Measurements from ENCODE around the gene C9orf78. TPM values are rescaled to one million over a fixed set of nuclear protein-coding genes. Genes with fewer than 3 reads are reported as not detected.

C9orf78 gene
- total RNA-seq, 2 donors from 2014 or later: 63.7 to 76.8 TPM

DNA sequence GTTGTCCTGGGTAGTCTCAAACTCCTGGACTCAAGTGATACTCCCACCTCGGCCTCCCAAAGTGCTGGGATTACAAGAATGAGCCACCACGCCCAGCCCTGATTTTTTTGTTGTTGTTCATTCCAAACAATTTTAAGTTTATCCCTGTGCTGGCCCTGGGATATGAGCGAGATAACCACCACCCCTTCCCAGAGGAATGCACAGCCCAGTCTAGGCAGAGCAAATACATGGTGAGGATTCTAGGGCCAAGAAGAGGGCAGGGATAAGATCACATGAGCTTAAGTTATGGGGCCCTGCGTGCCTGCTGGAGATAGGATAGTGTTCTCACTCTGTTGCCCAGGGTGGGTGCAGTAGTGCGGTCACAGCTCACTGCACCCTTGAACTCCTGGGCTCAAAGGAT is 53.1 kb downstream of the C9orf78 start:
- Histone ChIP-seq H3K27me3 (replicated peaks; ENCODE audit: insufficient read depth) (no peaks in the 10 kb centered on the region), H3K27ac (no peak overlapping the region), H3K4me1 (replicated peaks) (no peaks in the 10 kb centered on the region), H3K36me3 (no peaks in the 10 kb centered on the region), H3K9me3 (no peaks in the 10 kb centered on the region), H3K4me3 (no peak overlapping the region)
- TF ChIP-seq, protein P1, sequence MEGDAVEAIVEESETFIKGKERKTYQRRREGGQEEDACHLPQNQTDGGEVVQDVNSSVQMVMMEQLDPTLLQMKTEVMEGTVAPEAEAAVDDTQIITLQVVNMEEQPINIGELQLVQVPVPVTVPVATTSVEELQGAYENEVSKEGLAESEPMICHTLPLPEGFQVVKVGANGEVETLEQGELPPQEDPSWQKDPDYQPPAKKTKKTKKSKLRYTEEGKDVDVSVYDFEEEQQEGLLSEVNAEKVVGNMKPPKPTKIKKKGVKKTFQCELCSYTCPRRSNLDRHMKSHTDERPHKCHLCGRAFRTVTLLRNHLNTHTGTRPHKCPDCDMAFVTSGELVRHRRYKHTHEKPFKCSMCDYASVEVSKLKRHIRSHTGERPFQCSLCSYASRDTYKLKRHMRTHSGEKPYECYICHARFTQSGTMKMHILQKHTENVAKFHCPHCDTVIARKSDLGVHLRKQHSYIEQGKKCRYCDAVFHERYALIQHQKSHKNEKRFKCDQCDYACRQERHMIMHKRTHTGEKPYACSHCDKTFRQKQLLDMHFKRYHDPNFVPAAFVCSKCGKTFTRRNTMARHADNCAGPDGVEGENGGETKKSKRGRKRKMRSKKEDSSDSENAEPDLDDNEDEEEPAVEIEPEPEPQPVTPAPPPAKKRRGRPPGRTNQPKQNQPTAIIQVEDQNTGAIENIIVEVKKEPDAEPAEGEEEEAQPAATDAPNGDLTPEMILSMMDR (IDR thresholded peaks at IDR 0.05): no peak
- TF ChIP-seq POLR2AphosphoS5 (IDR thresholded peaks at IDR 0.05) (no peak), POLR2A (IDR thresholded peaks at IDR 0.05) (no peak)
- intact Hi-C loops (cut with DNase I): loop anchor here (2.0 to 5.0 kb wide), 3 partner anchors 45 to 650 kb away; partner anchors contain the start of gene ASB6
- DNase-seq (ENCODE audit: low spot score): no peak
- 77% methylated on average over 5 of the region's 5 CpGs for WGBS

DNA sequence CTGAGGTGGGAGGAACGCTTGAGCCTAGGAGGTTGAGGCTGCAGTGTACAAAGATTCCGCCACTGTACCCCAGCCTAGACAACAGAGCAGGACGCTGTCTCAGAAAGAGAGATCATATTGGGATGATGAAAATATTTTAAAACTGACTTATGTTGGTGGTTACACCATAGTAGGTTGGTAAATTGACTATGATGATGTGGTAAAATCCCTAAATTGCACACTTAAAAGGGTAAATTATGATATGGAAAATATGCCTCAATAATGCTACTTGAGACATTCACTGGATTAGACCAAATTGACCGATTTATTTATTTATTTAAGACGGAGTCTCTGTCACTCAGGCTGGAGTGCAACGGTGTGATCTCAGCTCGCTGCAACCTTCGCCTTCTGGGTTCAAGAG is 53.9 kb downstream of the C9orf78 start:
- WGBS: 87% methylated on average over 8 of the region's 8 CpGs
- no peak overlapping the region for H3K4me3 ChIP-seq
- intact Hi-C loops (cut with DNase I): loop anchor here (5.0 kb wide), 1 partner anchor 649 kb away; no protein-coding TSS in a partner anchor
- H3K27ac ChIP-seq: no peak overlapping the region
- H3K4me1 ChIP-seq (replicated peaks): no peaks in the 10 kb centered on the region
- H3K27me3 ChIP-seq (replicated peaks; ENCODE audit: insufficient read depth): no peaks in the 10 kb centered on the region
- no peaks in the 10 kb centered on the region for H3K36me3 ChIP-seq
- H3K9me3 ChIP-seq: no peaks in the 10 kb centered on the region
- TF ChIP-seq POLR2A (IDR thresholded peaks at IDR 0.05): no peak
- DNase-seq (ENCODE audit: low spot score): no peak

DNA sequence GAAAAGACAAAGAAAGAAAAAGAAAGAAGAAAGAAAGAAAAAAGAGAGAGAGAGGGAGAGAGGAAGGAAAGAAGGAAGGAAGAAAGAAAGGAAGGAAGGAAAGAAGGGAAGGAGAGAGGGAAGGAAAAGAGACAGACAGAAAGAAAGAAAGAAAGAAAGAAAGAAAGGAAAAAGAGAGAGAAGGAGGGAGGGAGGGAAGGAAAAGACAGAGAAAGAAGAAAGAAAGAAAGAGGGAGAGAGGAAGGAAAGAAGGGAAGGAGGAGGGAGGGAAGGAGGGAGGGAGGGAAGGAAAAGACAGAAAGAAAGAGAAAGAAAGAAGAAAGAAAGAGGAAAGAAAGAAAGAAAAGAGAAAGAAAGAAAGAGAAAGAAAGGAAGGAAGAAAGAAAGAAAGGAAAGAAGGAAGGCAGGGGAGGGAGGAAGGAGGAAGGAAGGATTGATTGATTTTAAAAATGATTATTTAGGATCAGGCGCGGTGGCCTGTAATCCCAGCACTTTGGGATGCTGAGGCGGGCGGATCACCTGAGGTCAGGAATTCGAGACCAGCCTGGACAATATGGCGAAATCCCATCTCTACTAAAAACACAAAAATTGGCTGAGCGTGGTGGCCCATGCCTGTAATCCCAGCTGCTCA is 55.4 kb downstream of the C9orf78 start:
- DNase-seq (ENCODE audit: low spot score): no peak
- 91% methylated on average over 7 of the region's 7 CpGs for WGBS
- TF ChIP-seq POLR2AphosphoS5 (IDR thresholded peaks at IDR 0.05) (no peak), POLR2A (IDR thresholded peaks at IDR 0.05) (no peak)
- TF ChIP-seq, protein P1 (IDR thresholded peaks at IDR 0.05): no peak
- H3K4me3 ChIP-seq: no peak overlapping the region
- intact Hi-C loops (cut with DNase I): loop anchor here (5.0 kb wide), 1 partner anchor 647 kb away; no protein-coding TSS in a partner anchor
- no peaks in the 10 kb centered on the region for H3K9me3 ChIP-seq
- no peaks in the 10 kb centered on the region for H3K36me3 ChIP-seq
- no peak overlapping the region for H3K27ac ChIP-seq
- H3K27me3 ChIP-seq (replicated peaks; ENCODE audit: insufficient read depth): no peaks in the 10 kb centered on the region
- H3K4me1 ChIP-seq (replicated peaks): no peaks in the 10 kb centered on the region

DNA sequence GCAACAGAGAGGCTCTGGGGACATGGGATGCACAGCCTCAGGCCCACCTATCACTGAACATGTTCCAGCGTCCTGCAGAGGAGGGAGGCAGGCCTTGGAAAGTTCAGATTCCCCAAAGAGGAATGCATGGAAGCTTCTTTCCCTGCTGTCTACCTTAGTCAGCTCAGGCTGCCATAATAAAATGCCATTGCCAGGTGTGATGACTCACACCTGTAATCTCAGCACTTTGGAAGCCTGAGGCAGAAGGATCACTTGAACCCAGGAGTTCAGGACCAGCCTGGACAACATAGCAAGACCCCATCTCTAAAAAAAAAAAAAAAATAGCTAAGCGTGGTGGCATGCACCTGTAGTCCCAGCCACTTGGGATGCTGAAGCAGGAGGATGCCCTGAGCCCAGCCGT is 56.6 kb downstream of the C9orf78 start:
- no peak overlapping the region for H3K4me3 ChIP-seq
- no peaks in the 10 kb centered on the region for H3K27me3 ChIP-seq (replicated peaks; ENCODE audit: insufficient read depth)
- H3K36me3 ChIP-seq: no peaks in the 10 kb centered on the region
- no peak for DNase-seq (ENCODE audit: low spot score)
- intact Hi-C loops (cut with DNase I): no loop called here
- no peak overlapping the region for H3K27ac ChIP-seq
- TF ChIP-seq POLR2AphosphoS5 (IDR thresholded peaks at IDR 0.05) (no peak), POLR2A (IDR thresholded peaks at IDR 0.05) (no peak)
- TF ChIP-seq, protein P1 (IDR thresholded peaks at IDR 0.05): no peak
- H3K4me1 ChIP-seq (replicated peaks): no peaks in the 10 kb centered on the region
- WGBS: 86% methylated on average over 3 of the region's 3 CpGs
- H3K9me3 ChIP-seq: no peaks in the 10 kb centered on the region

DNA sequence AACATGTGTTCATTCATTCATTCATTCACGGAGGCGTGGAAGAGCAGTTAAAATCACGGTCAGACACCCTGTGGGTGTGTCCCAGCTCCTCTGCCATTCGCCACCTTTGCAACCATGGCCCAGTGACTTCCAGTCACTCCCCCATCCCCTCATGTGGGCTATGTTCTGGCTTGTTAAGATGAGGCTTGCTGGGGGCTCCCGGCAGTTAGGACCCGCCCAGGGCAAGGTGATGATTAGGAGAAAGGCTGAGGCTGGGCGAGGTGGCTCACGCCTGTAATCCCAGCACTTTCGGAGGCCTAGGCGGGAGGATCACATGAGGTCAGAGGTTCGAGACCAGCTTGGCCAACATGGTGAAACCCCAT is 57.3 kb downstream of the C9orf78 start:
- H3K9me3 ChIP-seq: no peaks in the 10 kb centered on the region
- 64% methylated on average over 11 of the region's 11 CpGs for WGBS
- no peaks in the 10 kb centered on the region for H3K4me1 ChIP-seq (replicated peaks)
- H3K36me3 ChIP-seq: no peaks in the 10 kb centered on the region
- TF ChIP-seq, protein P1 (IDR thresholded peaks at IDR 0.05): no peak
- TF ChIP-seq POLR2A (IDR thresholded peaks at IDR 0.05) (no peak), POLR2AphosphoS5 (IDR thresholded peaks at IDR 0.05) (no peak)
- H3K4me3 ChIP-seq: no peak overlapping the region
- no peak for DNase-seq (ENCODE audit: low spot score)
- H3K27ac ChIP-seq: peak overlapping the region; percentile 14 to 22
- intact Hi-C loops (cut with DNase I): no loop called here
- H3K27me3 ChIP-seq (replicated peaks; ENCODE audit: insufficient read depth): no peaks in the 10 kb centered on the region

Small RNAs within 50 kb of the gene (microRNA-seq; reads per million reads assigned to microRNA genes)
- 0.42 reads per million for gene MIR6855

Small RNAs within 50 kb of the gene (small RNA-seq; reads per million reads assigned to genes)
- 0.28 to 0.30 reads per million in 2 donors for gene MIR6855

Other genes starting within 250 kb of the C9orf78 start
- not detected for gene C9orf50, start 214.2 kb downstream of the C9orf78 start, total RNA-seq
- 10 to 100 TPM; 25.4 to 53.7 TPM for gene NTMT1, start 209.1 kb downstream of the C9orf78 start, total RNA-seq
- 10 to 100 TPM; 25.2 to 50.3 TPM for gene ASB6, start 193.1 kb downstream of the C9orf78 start, total RNA-seq
- gene PRRX2, start 169.6 kb downstream of the C9orf78 start, total RNA-seq: 10 to 100 TPM in 1 of 2 donors, 1 to 10 TPM in 1; 4.3 to 14.3 TPM
- 10 to 100 TPM in 1 of 2 donors, 1 to 10 TPM in 1; 3.9 to 19.9 TPM for gene PTGES, start 82.2 kb downstream of the C9orf78 start, total RNA-seq
- gene TOR1B, start 32.1 kb downstream of the C9orf78 start, total RNA-seq: 10 to 100 TPM; 31.4 to 35.7 TPM
- 10 to 100 TPM; 37.1 to 41.2 TPM for gene TOR1A, start 11.1 kb downstream of the C9orf78 start, total RNA-seq
- 10 to 100 TPM; 34.8 to 53.5 TPM for gene USP20, start 183 bp upstream of the C9orf78 start, total RNA-seq
- gene FNBP1, start 207.9 kb upstream of the C9orf78 start, total RNA-seq: 10 to 100 TPM; 34.6 to 93.7 TPM
- 10 to 100 TPM; 36.3 to 51.5 TPM for gene GPR107, start 218.6 kb upstream of the C9orf78 start, total RNA-seq